B cell (primary cell): ENCODE measurements around the gene FMN2. TPM values are rescaled to one million over a fixed set of nuclear protein-coding genes. Genes with fewer than 3 reads are reported as not detected.

Experiments used
- ATAC-seq: fragments of 200-7000 bp; cut with Tn5 transposase; one replicate; pipeline ENCODE4 v1.10.0; 2021; ENCODE audit warnings: low read depth, mild to moderate bottlenecking, moderate number of reproducible peaks, moderate library complexity
- CTCF ChIA-PET: fragments of 350-600 bp; sonication (Branson Sonifier 250); formaldehyde crosslinking; loops from one replicate; lab custom pipeline; 2021; ENCODE audit warnings: antibody characterized with exemption, inconsistent platforms; lab: Charles Lee
- POLR2A ChIA-PET: fragments of 350-600 bp; sonication (Branson Sonifier 250); formaldehyde crosslinking; loops from one replicate; lab custom pipeline; 2021; ENCODE audit warnings: antibody characterized with exemption; lab: Charles Lee
- DNase-seq: peaks from one replicate; pipeline ENCODE4 v3.0.0; 2013
- H2AFZ ChIP-seq: 2 replicates; pipeline ENCODE4 v1.6.1; 2012; ENCODE audit warnings: mild to moderate bottlenecking, low read depth, low read length; ENCODE audit not compliant: insufficient read depth, poor library complexity, severe bottlenecking
- H3K27ac ChIP-seq, 2 donors: 1 replicate in 1 of 2; 2 replicates in 1 of 2; pipeline ENCODE4 v1.5.1; 2012 to 2013; ENCODE audit warnings: low read length in 2 of 2, mild to moderate bottlenecking in 2 of 2, moderate library complexity in 1 of 2
- H3K27me3 ChIP-seq, 4 experiments: fragments of 200-600 bp in 1 of 4; sonication (generic) in 1 of 4; replicated peaks in 1 of 4; 1 replicate in 2 of 4; 2 replicates in 2 of 4; pipeline versions ENCODE4 v1.6.1 to v1.7.0; 2013 to 2016; ENCODE audit warnings: low read length in 3 of 4, mild to moderate bottlenecking in 2 of 4, mixed read lengths in 1 of 4, moderate library complexity in 1 of 4; ENCODE audit not compliant: insufficient read depth in 4 of 4, control insufficient read depth in 3 of 4; ENCODE audit errors: control extremely low read depth in 1 of 4
- H3K36me3 ChIP-seq, 2 experiments: replicated peaks in 1 of 2; 1 replicate in 1 of 2; 2 replicates in 1 of 2; pipeline versions ENCODE4 v1.6.1 to v1.7.1; 2013; ENCODE audit warnings: low read length in 1 of 2; ENCODE audit not compliant: insufficient read depth in 2 of 2, control insufficient read depth in 1 of 2; ENCODE audit errors: control extremely low read depth in 1 of 2, extremely low read depth in 1 of 2
- H3K4me1 ChIP-seq, 2 donors: fragments of 200-600 bp in 1 of 2; sonication (generic) in 1 of 2; 1 replicate in 1 of 2; 2 replicates in 1 of 2; pipeline versions ENCODE4 v1.5.1 to v1.6.1; 2013 to 2017; ENCODE audit warnings: low read length in 2 of 2; ENCODE audit not compliant: control insufficient read depth in 2 of 2, insufficient read depth in 2 of 2
- H3K4me2 ChIP-seq: replicated peaks from 2 replicates; pipeline ENCODE3; 2012; ENCODE audit warnings: mild to moderate bottlenecking, low read depth, low read length; ENCODE audit not compliant: poor library complexity, severe bottlenecking
- H3K4me3 ChIP-seq, 5 experiments: fragments of 200-600 bp in 1 of 5; sonication (generic) in 1 of 5; 1 replicate in 3 of 5; 2 replicates in 2 of 5; pipeline versions ENCODE4 v1.5.1 to v1.7.0; 2011 to 2016; ENCODE audit warnings: low read length in 4 of 5, mild to moderate bottlenecking in 4 of 5, low read depth in 2 of 5, control low read depth in 1 of 5, moderate library complexity in 1 of 5; ENCODE audit not compliant: insufficient read depth in 1 of 5; ENCODE audit errors: control extremely low read depth in 1 of 5, extremely low read depth in 1 of 5
- H3K79me2 ChIP-seq: fragments of 200-600 bp; sonication (generic); one replicate; pipeline ENCODE4 v1.6.0; 2016; ENCODE audit warnings: low read length; ENCODE audit not compliant: control insufficient read depth, insufficient read depth
- H3K9ac ChIP-seq: fragments of 200-600 bp; sonication (generic); 2 replicates; pipeline ENCODE4 v1.6.1; 2017; ENCODE audit warnings: mild to moderate bottlenecking, low read length, moderate library complexity
- H3K9me3 ChIP-seq, 3 donors: one replicate each; pipeline versions ENCODE4 v1.6.1 to v1.7.1; 2013; ENCODE audit warnings: low read length in 2 of 3; ENCODE audit not compliant: control insufficient read depth in 2 of 3, insufficient read depth in 1 of 3; ENCODE audit errors: control extremely low read depth in 1 of 3
- H4K20me1 ChIP-seq: 2 replicates; pipeline ENCODE4 v1.6.0; 2012; ENCODE audit warnings: mild to moderate bottlenecking, low read length; ENCODE audit not compliant: insufficient read depth, control insufficient read depth, poor library complexity, severe bottlenecking
- H3K27ac Mint-ChIP-seq: one replicate; pipeline ENCODE4 v1.8.0; 2021; ENCODE audit warnings: mixed read lengths
- H3K27me3 Mint-ChIP-seq: one replicate; pipeline ENCODE4 v1.8.0; 2021; ENCODE audit warnings: mixed read lengths
- H3K4me1 Mint-ChIP-seq: one replicate; pipeline ENCODE4 v1.8.0; 2021; ENCODE audit warnings: mixed read lengths
- H3K4me3 Mint-ChIP-seq: one replicate; pipeline ENCODE4 v1.8.0; 2021; ENCODE audit warnings: mixed read lengths
- H3K9me3 Mint-ChIP-seq: one replicate; pipeline ENCODE4 v1.8.0; 2022; ENCODE audit warnings: mixed read lengths; ENCODE audit not compliant: insufficient read depth
- EZH2 ChIP-seq: IDR thresholded peaks from 2 replicates; pipeline ENCODE4 v1.6.1; 2012; ENCODE audit warnings: borderline replicate concordance, low read depth, mild to moderate bottlenecking, moderate library complexity, low read length; ENCODE audit not compliant: insufficient read depth, poor library complexity, severe bottlenecking
- WGBS: methylation state at CpG from one replicate; pipeline ENCODE4 v1.1.5; 2013; ENCODE audit warnings: missing lambda C conversion rate; ENCODE audit not compliant: insufficient coverage; 5-methylcytosine and 5-hydroxymethylcytosine counted together
- intact Hi-C: fragments of 100-400 bp; cut with micrococcal nuclease; formaldehyde crosslinking; loops from one replicate; pipeline ENCODE4 v1.10.0; 2022
- polyA plus RNA-seq: library from polyadenylated mRNA; depleted of rRNA; stranded (reverse); fragments of >200 nt; gene quantifications from 2 replicates; pipeline ENCODE4 v1.2.3, GENCODE V29; 2012
- total RNA-seq, 2 donors: library from RNA; stranded (reverse); fragments of 120-200 nt in 1 of 2; gene quantifications; 1 replicate in 1 of 2; 2 replicates in 1 of 2; pipeline versions ENCODE4 v1.2.3 to v1.2.4, GENCODE V29; 2013 to 2022
- TF ChIP-seq, protein P1 (sequence below): fragments of 200-600 bp; IDR thresholded peaks from one replicate; pipeline ENCODE4 v1.8.0; 2022; ENCODE audit warnings: antibody characterized with exemption, mild to moderate bottlenecking

The FMN2 gene
- total and polyA plus RNA-seq, 2 donors (not counting 1 experiment from before 2014, with no cell fraction given), result not detected

DNA sequence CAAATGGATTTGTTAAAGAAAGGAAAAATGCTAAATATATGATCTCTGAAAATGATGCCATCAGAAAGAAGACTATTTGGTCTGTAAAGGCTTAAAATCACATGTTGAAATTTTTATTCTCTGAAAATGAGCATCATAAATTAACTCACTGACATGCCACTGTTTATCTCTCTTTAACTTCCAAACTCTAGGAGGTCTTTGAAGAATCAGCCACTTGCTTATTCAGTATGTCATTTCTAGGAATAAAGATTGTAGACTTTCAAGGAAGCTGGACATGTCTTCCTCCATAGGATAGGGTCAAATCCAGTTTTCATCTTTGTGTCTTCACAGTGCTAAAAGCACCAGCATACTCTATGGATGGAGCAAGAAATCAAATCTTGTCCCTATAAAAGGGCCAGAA, 147.6 kb downstream of the FMN2 start:
- no peak overlapping the region for H3K9ac ChIP-seq
- no peaks in the 10 kb centered on the region for H3K79me2 ChIP-seq
- TF ChIP-seq EZH2, result no peak
- TF ChIP-seq, protein P1, sequence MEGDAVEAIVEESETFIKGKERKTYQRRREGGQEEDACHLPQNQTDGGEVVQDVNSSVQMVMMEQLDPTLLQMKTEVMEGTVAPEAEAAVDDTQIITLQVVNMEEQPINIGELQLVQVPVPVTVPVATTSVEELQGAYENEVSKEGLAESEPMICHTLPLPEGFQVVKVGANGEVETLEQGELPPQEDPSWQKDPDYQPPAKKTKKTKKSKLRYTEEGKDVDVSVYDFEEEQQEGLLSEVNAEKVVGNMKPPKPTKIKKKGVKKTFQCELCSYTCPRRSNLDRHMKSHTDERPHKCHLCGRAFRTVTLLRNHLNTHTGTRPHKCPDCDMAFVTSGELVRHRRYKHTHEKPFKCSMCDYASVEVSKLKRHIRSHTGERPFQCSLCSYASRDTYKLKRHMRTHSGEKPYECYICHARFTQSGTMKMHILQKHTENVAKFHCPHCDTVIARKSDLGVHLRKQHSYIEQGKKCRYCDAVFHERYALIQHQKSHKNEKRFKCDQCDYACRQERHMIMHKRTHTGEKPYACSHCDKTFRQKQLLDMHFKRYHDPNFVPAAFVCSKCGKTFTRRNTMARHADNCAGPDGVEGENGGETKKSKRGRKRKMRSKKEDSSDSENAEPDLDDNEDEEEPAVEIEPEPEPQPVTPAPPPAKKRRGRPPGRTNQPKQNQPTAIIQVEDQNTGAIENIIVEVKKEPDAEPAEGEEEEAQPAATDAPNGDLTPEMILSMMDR, result no peak
- Mint-ChIP-seq H3K27ac (no peak overlapping the region), H3K9me3 (peaks cover 3% of the 10 kb centered on the region), H3K4me3 (no peak overlapping the region), H3K27me3 (no peaks in the 10 kb centered on the region), H3K4me1 (no peaks in the 10 kb centered on the region)
- POLR2A ChIA-PET, result no interaction called here
- CTCF ChIA-PET, result no interaction called here
- no peak overlapping the region for H3K27ac ChIP-seq
- no peak overlapping the region for H2AFZ ChIP-seq
- no peaks in the 10 kb centered on the region for H3K4me1 ChIP-seq
- H3K9me3 ChIP-seq, result no peaks in the 10 kb centered on the region
- intact Hi-C loops, result no loop called here
- H4K20me1 ChIP-seq, result no peaks in the 10 kb centered on the region
- H3K36me3 ChIP-seq, result no peaks in the 10 kb centered on the region
- H3K27me3 ChIP-seq, result no peaks in the 10 kb centered on the region
- ATAC-seq (no peak), DNase-seq (no peak)
- no peak overlapping the region for H3K4me3 ChIP-seq
- H3K4me2 ChIP-seq, result no peak overlapping the region

- Histone ChIP-seq H3K4me1 (no peaks in the 10 kb centered on the region), H3K27me3 (no peaks in the 10 kb centered on the region), H3K36me3 (no peaks in the 10 kb centered on the region), H3K4me2 (no peak overlapping the region), H2AFZ (no peak overlapping the region), H3K27ac (no peak overlapping the region), H3K4me3 (no peak overlapping the region), H3K9me3 (no peaks in the 10 kb centered on the region), H3K9ac (no peak overlapping the region), H3K79me2 (no peaks in the 10 kb centered on the region), H4K20me1 (no peaks in the 10 kb centered on the region)
- Mint-ChIP-seq H3K4me3 (no peak overlapping the region), H3K4me1 (no peaks in the 10 kb centered on the region), H3K9me3 (peaks cover 3% of the 10 kb centered on the region), H3K27me3 (no peaks in the 10 kb centered on the region), H3K27ac (no peak overlapping the region)
- DNase-seq (no peak), ATAC-seq (no peak)
- ChIA-PET POLR2A (no interaction called here), CTCF (no interaction called here)
- TF ChIP-seq, protein P1, result no peak
- no peak for TF ChIP-seq EZH2
- WGBS, result no CpG with 5 or more reads among the region's 3 CpGs
- intact Hi-C loops, result no loop called here
These were observed 149.6 kb downstream of the FMN2 start for GRCh38 chr1:240241278-240241677.
